Thoracic aorta (tissue), 2 donors: ENCODE results near the gene ELMO3. TPM values are rescaled to one million over a fixed set of nuclear protein-coding genes. Genes with fewer than 3 reads are reported as not detected.

Source experiments
- ATAC-seq: fragments of 150-250 bp; one replicate; pipeline ENCODE4 v1.8.0; 2017; ENCODE audit warnings: low read depth; ENCODE audit not compliant: insufficient number of reproducible peaks, low FRiP score
- DNase-seq: peaks from one replicate; pipeline ENCODE4 v3.0.0-alpha.2; 2020; ENCODE audit warnings: low spot score
- H3K27ac ChIP-seq, 2 donors: fragments of 200-600 bp; sonication (generic); 1 replicate in 1 of 2; 2 replicates in 1 of 2; pipeline ENCODE4 v1.5.1; 2016; ENCODE audit warnings: mild to moderate bottlenecking in 2 of 2, moderate library complexity in 2 of 2
- H3K27me3 ChIP-seq: fragments of 200-600 bp; sonication (generic); replicated peaks from 2 replicates; pipeline ENCODE4 v1.6.0; 2016; ENCODE audit warnings: mild to moderate bottlenecking; ENCODE audit not compliant: insufficient read depth
- H3K36me3 ChIP-seq: fragments of 200-600 bp; sonication (generic); one replicate; pipeline ENCODE4 v1.5.1; 2016
- H3K4me1 ChIP-seq, 2 donors: fragments of 200-600 bp; sonication (generic); 1 replicate in 1 of 2; 2 replicates in 1 of 2; pipeline versions ENCODE4 v1.5.1 to v1.6.0; 2016; ENCODE audit warnings: low read depth in 2 of 2, mild to moderate bottlenecking in 1 of 2; ENCODE audit not compliant: control insufficient read depth in 1 of 2
- H3K4me3 ChIP-seq: fragments of 200-600 bp; sonication (generic); 2 replicates; pipeline ENCODE4 v1.5.1; 2016; ENCODE audit warnings: mild to moderate bottlenecking
- H3K9me3 ChIP-seq: fragments of 200-600 bp; sonication (generic); 2 replicates; pipeline ENCODE4 v1.5.1; 2016
- CTCF ChIP-seq: fragments of 200-600 bp; sonication (generic); IDR thresholded peaks from one replicate; pipeline ENCODE4 v1.5.1; 2019; ENCODE audit warnings: antibody characterized with exemption
- total RNA-seq, 2 donors: library from RNA; depleted of rRNA; stranded (reverse); fragments of >200 nt; gene quantifications; one replicate each; pipeline versions ENCODE4 v1.1.0 to v1.2.3, GENCODE V29; 2016

Gene ELMO3
- total RNA-seq, 2 donors from 2014 or later: 1.4 TPM

- Histone ChIP-seq H3K9me3 (no peaks in the 10 kb centered on the region), H3K4me3 (peak within 1 kb of the TSS; percentile 90), H3K27ac (peak within 1 kb of the TSS; percentile 84 to 89), H3K36me3 (no peaks in the 10 kb centered on the region), H3K27me3 (no peaks in the 10 kb centered on the region), H3K4me1 (peaks cover 11 to 33% of the 10 kb centered on the region in 2 donors)
- ATAC-seq (peak; percentile 98), DNase-seq (peak; percentile 92)
- TF ChIP-seq CTCF: no peak
Measured at GRCh38 chr16:67183627-67184452, 15.1 kb upstream of the ELMO3 start, which contains the start of gene MATCAP1. MATCAP1 (minus strand) TSS chr16:67183963; CDS start chr16:67180610, 3,353 bp downstream.

GRCh38 chr16:67184453-67184994, 14.4 kb upstream of the ELMO3 start:
- DNase-seq (no peak), ATAC-seq (no peak)
- no peaks in the 10 kb centered on the region for H3K36me3 ChIP-seq
- no peak for TF ChIP-seq CTCF
- peak overlapping the region; percentile 84 to 89 for H3K27ac ChIP-seq
- no peaks in the 10 kb centered on the region for H3K9me3 ChIP-seq
- peak overlapping the region; percentile 90 for H3K4me3 ChIP-seq
- no peaks in the 10 kb centered on the region for H3K27me3 ChIP-seq
- peaks cover 11 to 31% of the 10 kb centered on the region in 2 donors for H3K4me1 ChIP-seq

GRCh38 chr16:67184995-67185650, 13.8 kb upstream of the ELMO3 start:
- Histone ChIP-seq H3K9me3 (no peaks in the 10 kb centered on the region), H3K4me1 (peaks cover 11 to 31% of the 10 kb centered on the region in 2 donors), H3K36me3 (no peaks in the 10 kb centered on the region), H3K4me3 (peak overlapping the region; percentile 90), H3K27me3 (no peaks in the 10 kb centered on the region), H3K27ac (peak overlapping the region in 1 of 2 donors; percentile 89)
- DNase-seq (peak; percentile 79), ATAC-seq (no peak)
- TF ChIP-seq CTCF: peak; percentile 85

- DNase-seq: no peak
- TF ChIP-seq CTCF: no peak
- Histone ChIP-seq H3K4me1 (peaks cover 11 to 31% of the 10 kb centered on the region in 2 donors), H3K27ac (no peak overlapping the region), H3K9me3 (no peaks in the 10 kb centered on the region), H3K4me3 (peak overlapping the region; percentile 90), H3K27me3 (no peaks in the 10 kb centered on the region), H3K36me3 (no peaks in the 10 kb centered on the region)
- no peak for ATAC-seq
Measured at GRCh38 chr16:67185651-67186134, 13.2 kb upstream of the ELMO3 start.

GRCh38 chr16:67186550-67186950, 12.4 kb upstream of the ELMO3 start:
- no peak overlapping the region for H3K27ac ChIP-seq
- no peak for TF ChIP-seq CTCF
- H3K27me3 ChIP-seq: no peaks in the 10 kb centered on the region
- DNase-seq (no peak), ATAC-seq (no peak)
- H3K4me1 ChIP-seq: peaks cover 13 to 27% of the 10 kb centered on the region in 2 donors
- no peak overlapping the region for H3K4me3 ChIP-seq
- no peaks in the 10 kb centered on the region for H3K36me3 ChIP-seq
- no peaks in the 10 kb centered on the region for H3K9me3 ChIP-seq
